Measurements from ENCODE around the gene SLC26A9. TPM values are rescaled to one million over a fixed set of nuclear protein-coding genes. Genes with fewer than 3 reads are reported as not detected.

SLC26A9 gene
- total and polyA plus RNA-seq, 10 of the 15 experiments (the other 5 are each of a cell fraction or from before 2014, with no cell fraction given): 0.09 to 0.40 (median 0.17) TPM

DNA sequence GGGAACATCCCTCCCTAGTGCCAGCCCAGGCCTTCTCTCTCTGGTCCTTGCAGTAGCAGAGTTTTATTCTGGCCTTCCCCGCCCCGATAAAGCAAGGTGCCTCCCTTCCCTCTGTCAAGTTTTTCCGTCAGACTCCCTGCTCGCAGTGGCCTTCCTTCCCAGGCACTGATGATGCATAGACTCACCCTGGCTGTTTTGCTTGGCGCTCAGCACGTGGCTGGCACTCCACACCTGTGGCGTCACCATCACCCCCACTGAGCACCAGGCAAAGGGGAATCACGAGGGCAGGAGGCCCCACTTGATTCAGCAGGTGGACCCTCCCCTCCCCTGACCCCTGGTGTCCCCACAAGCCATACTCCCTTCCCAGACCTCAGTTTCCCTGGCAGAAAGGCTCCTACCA lies 7.4 kb downstream of the SLC26A9 start (continued):
- TF ChIP-seq, protein P1, sequence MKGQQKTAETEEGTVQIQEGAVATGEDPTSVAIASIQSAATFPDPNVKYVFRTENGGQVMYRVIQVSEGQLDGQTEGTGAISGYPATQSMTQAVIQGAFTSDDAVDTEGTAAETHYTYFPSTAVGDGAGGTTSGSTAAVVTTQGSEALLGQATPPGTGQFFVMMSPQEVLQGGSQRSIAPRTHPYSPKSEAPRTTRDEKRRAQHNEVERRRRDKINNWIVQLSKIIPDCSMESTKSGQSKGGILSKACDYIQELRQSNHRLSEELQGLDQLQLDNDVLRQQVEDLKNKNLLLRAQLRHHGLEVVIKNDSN (IDR thresholded peaks at IDR 0.05; ENCODE audit: borderline replicate concordance, extremely low read length, insufficient read depth, low read depth, low read length): no peak
- no peak for TF ChIP-seq IRF4 (IDR thresholded peaks at IDR 0.05; ENCODE audit: low read depth, low read length)
- TF ChIP-seq TAF1 (IDR thresholded peaks at IDR 0.05; ENCODE audit: borderline replicate concordance, low read depth, low read length): no peak
- TF ChIP-seq, protein P2, sequence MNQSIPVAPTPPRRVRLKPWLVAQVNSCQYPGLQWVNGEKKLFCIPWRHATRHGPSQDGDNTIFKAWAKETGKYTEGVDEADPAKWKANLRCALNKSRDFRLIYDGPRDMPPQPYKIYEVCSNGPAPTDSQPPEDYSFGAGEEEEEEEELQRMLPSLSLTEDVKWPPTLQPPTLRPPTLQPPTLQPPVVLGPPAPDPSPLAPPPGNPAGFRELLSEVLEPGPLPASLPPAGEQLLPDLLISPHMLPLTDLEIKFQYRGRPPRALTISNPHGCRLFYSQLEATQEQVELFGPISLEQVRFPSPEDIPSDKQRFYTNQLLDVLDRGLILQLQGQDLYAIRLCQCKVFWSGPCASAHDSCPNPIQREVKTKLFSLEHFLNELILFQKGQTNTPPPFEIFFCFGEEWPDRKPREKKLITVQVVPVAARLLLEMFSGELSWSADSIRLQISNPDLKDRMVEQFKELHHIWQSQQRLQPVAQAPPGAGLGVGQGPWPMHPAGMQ (IDR thresholded peaks at IDR 0.05; ENCODE audit: borderline replicate concordance): no peak
- TF ChIP-seq, protein P3, sequence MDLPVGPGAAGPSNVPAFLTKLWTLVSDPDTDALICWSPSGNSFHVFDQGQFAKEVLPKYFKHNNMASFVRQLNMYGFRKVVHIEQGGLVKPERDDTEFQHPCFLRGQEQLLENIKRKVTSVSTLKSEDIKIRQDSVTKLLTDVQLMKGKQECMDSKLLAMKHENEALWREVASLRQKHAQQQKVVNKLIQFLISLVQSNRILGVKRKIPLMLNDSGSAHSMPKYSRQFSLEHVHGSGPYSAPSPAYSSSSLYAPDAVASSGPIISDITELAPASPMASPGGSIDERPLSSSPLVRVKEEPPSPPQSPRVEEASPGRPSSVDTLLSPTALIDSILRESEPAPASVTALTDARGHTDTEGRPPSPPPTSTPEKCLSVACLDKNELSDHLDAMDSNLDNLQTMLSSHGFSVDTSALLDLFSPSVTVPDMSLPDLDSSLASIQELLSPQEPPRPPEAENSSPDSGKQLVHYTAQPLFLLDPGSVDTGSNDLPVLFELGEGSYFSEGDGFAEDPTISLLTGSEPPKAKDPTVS (IDR thresholded peaks at IDR 0.05; ENCODE audit: low read depth, low read length): no peak
- TF ChIP-seq EED (IDR thresholded peaks at IDR 0.05; ENCODE audit: low read depth): no peak
- TF ChIP-seq SP1 (IDR thresholded peaks at IDR 0.05; ENCODE audit: low read depth, low read length): no peak
- TF ChIP-seq BRCA1 (IDR thresholded peaks at IDR 0.05; ENCODE audit: low read depth, low read length): no peak
- TF ChIP-seq, protein P4, sequence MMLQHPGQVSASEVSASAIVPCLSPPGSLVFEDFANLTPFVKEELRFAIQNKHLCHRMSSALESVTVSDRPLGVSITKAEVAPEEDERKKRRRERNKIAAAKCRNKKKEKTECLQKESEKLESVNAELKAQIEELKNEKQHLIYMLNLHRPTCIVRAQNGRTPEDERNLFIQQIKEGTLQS (IDR thresholded peaks at IDR 0.05; ENCODE audit: borderline replicate concordance, extremely low read depth, low read depth, low read length): no peak
